Psoas muscle (tissue), 8 donors: Measurements from ENCODE around the gene SENP6. TPM values are rescaled to one million over a fixed set of nuclear protein-coding genes. Genes with fewer than 3 reads are reported as not detected.

Experiments used
- ATAC-seq, 4 donors: fragments of 200-7000 bp; cut with Tn5 transposase; one replicate each; pipeline ENCODE4 v1.9.1; 2020; ENCODE audit warnings: moderate library complexity in 3 of 4, mild to moderate bottlenecking in 2 of 4
- DNase-seq, 2 donors: peaks; one replicate each; pipeline ENCODE4 v3.0.0-alpha.2; 2020
- H3K27ac ChIP-seq: fragments of 200-600 bp; one replicate; pipeline ENCODE4 v1.8.0; 2022
- H3K27me3 ChIP-seq, 3 donors: fragments of 200-600 bp in 1 of 3; one replicate each; pipeline versions ENCODE4 v1.6.1 to v1.8.0; 2013 to 2022; ENCODE audit warnings: low read length in 2 of 3, mild to moderate bottlenecking in 2 of 3, moderate library complexity in 1 of 3; ENCODE audit not compliant: insufficient read depth in 3 of 3
- H3K36me3 ChIP-seq, 2 donors: fragments of 200-600 bp in 1 of 2; one replicate each; pipeline versions ENCODE4 v1.6.1 to v1.8.0; 2013 to 2022; ENCODE audit warnings: low read depth in 1 of 2, mild to moderate bottlenecking in 1 of 2, moderate library complexity in 1 of 2; ENCODE audit not compliant: insufficient read depth in 1 of 2
- H3K4me1 ChIP-seq: fragments of 200-600 bp; one replicate; pipeline ENCODE4 v1.8.0; 2022
- H3K4me3 ChIP-seq: fragments of 200-600 bp; one replicate; pipeline ENCODE4 v1.8.0; 2022; ENCODE audit warnings: mild to moderate bottlenecking
- H3K9me3 ChIP-seq: fragments of 200-600 bp; one replicate; pipeline ENCODE4 v1.8.0; 2022
- CTCF ChIP-seq: fragments of 200-600 bp; IDR thresholded peaks from one replicate; pipeline ENCODE4 v1.8.0; 2022; ENCODE audit warnings: antibody characterized with exemption
- WGBS, 3 donors: extraction: QIAGEN DNeasy Blood & Tissue Kit; methylation state at CpG; one replicate each; pipeline versions ENCODE4 v1.1.6 to v1.1.7; 2013; 5-methylcytosine and 5-hydroxymethylcytosine counted together
- intact Hi-C, 2 donors: fragments of 100-400 bp; cut with DNase I; formaldehyde crosslinking; loops; one replicate each; pipeline versions ENCODE4 v1.11.0 to v1.14.2; 2022
- long read RNA-seq, 2 donors: library from polyadenylated mRNA; unstranded; transcript quantifications; one replicate each; pipeline ENCODE4 v2.0.0, GENCODE V29; 2021
- polyA plus RNA-seq, 3 donors: library from polyadenylated mRNA; stranded (reverse); fragments of 200-250 nt; gene quantifications; one replicate each; pipeline ENCODE4 v1.2.3, GENCODE V29; 2013
- total RNA-seq, 4 donors: library from RNA; stranded (reverse); fragmentation: NEBNext Ultra II Directional in 2 of 4; extraction: Animal tissue kit (Norgen Biotek cat#: 25700) in 2 of 4; gene quantifications; one replicate each; pipeline versions ENCODE4 v1.2.1 to v1.2.4, GENCODE V29; 2021 to 2023
- donor health status: healthy with polysubstance abuse.
- donor health status: DM: no; HTN: no; CAD: no; lungs with moderate emphysema.
- donor health status: Bipolar disorder and iron deficiency.
- donor health status: healthy.
- donor health status: DM: yes; HTN: yes; CAD: no.
- donor health status: DM: no; HTN: no; CAD: no.
- donor health status: DM: no; HTN: no; CAD: no.
- donor health status: DM: yes; HTN: yes; CAD: no.

SENP6 gene
- total RNA-seq (10 to 100 TPM; 51.5 to 69.5 (median 63.8) TPM), polyA plus RNA-seq (10 to 100 TPM; 17.6 to 44.8 (median 19.2) TPM)
- long read RNA-seq, donor 1, full-length matches to known transcripts: 17 of 48 reads
- long read RNA-seq, donor 1, partial matches to known transcripts: 6 of 48 reads
- long read RNA-seq, donor 1, other reads (novel, unspliced or antisense): 25 of 48 reads
- long read RNA-seq, donor 2, full-length matches to known transcripts: 11 of 63 reads
- long read RNA-seq, donor 2, partial matches to known transcripts: 19 of 63 reads
- long read RNA-seq, donor 2, other reads (novel, unspliced or antisense): 33 of 63 reads

DNA sequence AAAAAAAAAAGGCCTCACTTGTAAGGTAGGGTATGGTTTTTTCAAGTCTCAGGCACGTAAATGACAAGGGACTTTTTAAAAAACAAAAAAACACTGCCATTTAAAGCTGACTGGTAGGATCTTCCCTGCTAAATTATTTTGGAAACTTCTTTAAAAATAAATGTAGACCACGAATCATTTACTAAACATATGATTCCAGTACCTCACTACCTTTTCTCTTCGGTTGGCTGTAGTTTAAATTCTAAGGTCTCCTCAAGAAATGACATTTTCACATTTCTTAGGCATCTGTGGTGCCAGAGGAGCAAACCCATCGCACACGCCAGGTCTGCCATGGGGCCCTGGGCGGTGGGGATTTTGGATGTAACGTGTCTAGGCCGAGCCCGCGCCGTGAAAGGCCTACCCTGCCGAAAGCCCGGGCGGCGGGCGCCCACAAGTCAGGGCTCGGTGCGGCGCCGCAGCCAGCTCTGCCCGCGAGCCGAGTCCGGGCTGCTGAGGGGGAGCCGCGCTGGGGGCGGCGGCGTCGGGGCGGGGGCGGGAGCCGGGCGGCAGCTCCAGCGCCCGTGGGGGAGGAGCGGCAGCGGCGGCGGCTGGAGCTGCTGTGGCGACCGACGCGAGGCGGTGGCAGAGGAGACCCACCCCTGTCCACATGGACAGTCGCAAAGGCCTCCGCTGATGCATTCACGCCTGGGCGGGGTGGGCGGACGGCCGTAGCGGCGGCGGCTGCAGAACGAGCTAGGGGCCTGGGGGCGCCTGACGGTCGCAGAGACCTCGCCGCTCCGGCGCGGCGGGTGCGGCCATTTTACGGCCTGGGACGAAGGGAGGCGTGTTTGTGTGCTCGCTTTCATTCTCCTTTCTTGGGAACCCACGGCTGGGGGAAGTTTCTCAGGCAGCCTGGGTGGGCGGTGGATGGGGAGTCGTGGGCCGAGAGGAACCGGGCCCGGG, at the start of gene SENP6:
Gene SENP6, plus strand, starts transcription at position 577 of the 942 bp plus-strand sequence. CDS start 645 bp downstream, outside the sequence.
- H3K36me3 ChIP-seq: no peaks in the 10 kb centered on the region
- intact Hi-C loops: loop anchor here in 1 of 2 donors (10.0 kb wide), 2 partner anchors 227 to 317 kb away; partner anchors contain the start of gene TMEM30A
- WGBS, 3 donors: 0 to 1% (median 1%) methylated on average over 59 to 76 of the region's 76 CpGs

DNA sequence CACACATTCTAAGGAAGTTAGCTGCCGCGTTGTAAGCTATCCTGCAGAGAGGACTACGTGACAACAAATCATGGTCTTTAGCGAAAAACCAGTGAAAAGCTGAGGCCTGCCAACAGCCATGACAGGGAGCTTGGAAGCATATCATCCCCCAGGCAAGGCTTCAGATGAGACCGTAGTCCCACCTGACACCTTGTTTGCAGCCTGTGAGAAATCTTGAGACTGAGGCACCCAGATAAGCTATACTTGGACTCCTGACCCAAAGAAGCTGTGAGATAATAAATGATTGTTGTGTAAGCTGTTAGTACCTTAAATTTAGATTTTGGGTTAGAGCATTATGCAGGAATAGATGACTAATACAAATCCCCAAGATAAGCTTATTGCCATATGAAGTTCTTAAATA, 45.4 kb upstream of the SENP6 start:
- H3K4me1 ChIP-seq: no peaks in the 10 kb centered on the region
- no peaks in the 10 kb centered on the region for H3K27me3 ChIP-seq
- 56 to 66% (median 60%) methylated on average over 5 of the region's 5 CpGs for WGBS, 3 donors
- intact Hi-C loops: no loop called here
- no peak for TF ChIP-seq CTCF
- no peaks in the 10 kb centered on the region for H3K9me3 ChIP-seq
- ATAC-seq: no peak
- no peak for DNase-seq
- no peaks in the 10 kb centered on the region for H3K36me3 ChIP-seq
- no peak overlapping the region for H3K27ac ChIP-seq
- no peak overlapping the region for H3K4me3 ChIP-seq

More for the DNA sequence above, at the start of gene SENP6:
- Histone ChIP-seq H3K4me1 (peaks cover 21% of the 10 kb centered on the region), H3K9me3 (no peaks in the 10 kb centered on the region), H3K4me3 (peak within 1 kb of the TSS; percentile 76), H3K27me3 (no peaks in the 10 kb centered on the region), H3K27ac (peak within 1 kb of the TSS; percentile 98)
- TF ChIP-seq CTCF: no peak
- DNase-seq (peak; percentile 84 to 91), ATAC-seq (peak; percentile 91 to 93 (median 92))

DNA sequence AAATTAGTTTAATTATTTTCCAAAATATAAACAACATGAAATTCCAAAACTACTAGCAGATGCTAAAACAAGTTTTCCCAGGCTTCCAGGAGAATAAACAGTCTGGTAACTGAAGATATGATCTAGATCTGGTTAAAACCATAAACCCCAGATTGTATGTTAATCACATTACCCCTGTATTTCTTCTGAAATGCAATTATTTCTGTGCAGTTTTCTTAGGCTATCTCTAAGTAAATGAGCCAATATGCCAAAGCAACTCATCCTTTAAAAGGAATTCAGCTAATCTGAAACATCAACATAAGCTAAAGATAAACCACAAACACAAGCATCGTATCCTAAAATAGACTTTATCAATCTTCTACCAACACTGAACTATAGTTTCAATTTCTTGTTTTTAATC, 44.6 kb upstream of the SENP6 start:
- no peak for TF ChIP-seq CTCF
- Histone ChIP-seq H3K4me1 (no peaks in the 10 kb centered on the region), H3K27ac (no peak overlapping the region), H3K4me3 (no peak overlapping the region), H3K27me3 (no peaks in the 10 kb centered on the region), H3K36me3 (no peaks in the 10 kb centered on the region), H3K9me3 (no peaks in the 10 kb centered on the region)
- no peak for ATAC-seq
- no peak for DNase-seq
- 92 to 93% (median 92%) methylated on average over 1 of the region's 1 CpG for WGBS, 3 donors
- intact Hi-C loops: no loop called here

DNA sequence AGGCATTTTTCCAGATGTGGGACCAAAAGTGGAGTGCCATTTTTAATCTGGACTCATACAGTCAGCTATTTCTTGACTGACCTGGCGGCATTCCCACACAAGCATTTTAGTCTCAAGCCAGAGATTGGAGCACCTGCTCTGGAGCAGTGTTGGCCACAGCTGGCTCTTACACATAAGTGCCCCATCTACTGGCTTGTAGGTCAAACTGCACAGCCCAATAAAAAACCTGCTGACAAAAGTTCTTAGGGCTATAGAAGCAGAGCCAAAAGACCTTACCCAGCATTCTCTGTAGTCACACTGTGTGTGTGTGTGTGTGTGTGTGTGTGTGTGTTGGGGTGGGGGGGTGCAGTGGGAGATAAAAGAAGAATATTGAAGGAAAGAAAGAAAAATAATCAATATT, 38.6 kb upstream of the SENP6 start:
- no peak overlapping the region for H3K27ac ChIP-seq
- WGBS, 3 donors: 29 to 78% (median 40%) methylated on average over 1 of the region's 1 CpG
- no peaks in the 10 kb centered on the region for H3K4me1 ChIP-seq

More for the DNA sequence above, 38.6 kb upstream of the SENP6 start:
- H3K36me3 ChIP-seq: no peaks in the 10 kb centered on the region
- H3K9me3 ChIP-seq: no peaks in the 10 kb centered on the region
- H3K27me3 ChIP-seq: peaks cover 0 to 3% (median 2%) of the 10 kb centered on the region in 3 donors
- DNase-seq: no peak
- ATAC-seq: no peak
- peak; percentile 12 for TF ChIP-seq CTCF
- intact Hi-C loops: no loop called here
- no peak overlapping the region for H3K4me3 ChIP-seq
